GM15510 (cell line): ENCODE results near the gene FARS2.

ENCODE experiments used
- POLR2A ChIP-seq: IDR thresholded peaks from 3 replicates; pipeline ENCODE4 v1.6.1; 2011; ENCODE audit warnings: borderline replicate concordance; ENCODE audit not compliant: insufficient read length; ENCODE audit errors: extremely low read depth

FARS2 gene

DNA sequence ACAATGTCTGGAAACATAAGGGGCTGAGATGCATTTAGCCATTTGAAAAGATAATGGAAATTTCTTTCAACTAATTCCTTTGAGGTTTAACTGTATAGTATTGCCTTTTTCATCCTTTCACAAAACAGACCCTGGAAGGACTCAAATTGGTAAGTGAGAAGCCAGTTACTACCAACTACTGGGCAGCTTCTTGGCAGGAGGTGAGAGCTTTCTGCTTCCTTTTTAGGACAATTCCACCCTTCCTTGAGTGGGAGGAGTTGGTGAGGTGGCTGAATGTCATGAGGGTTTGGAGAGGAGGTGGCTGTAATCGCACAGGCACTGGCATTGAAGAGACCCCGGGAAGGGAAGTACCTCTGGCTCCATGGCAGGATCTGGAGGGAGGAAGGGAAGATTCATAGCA lies 404.4 kb downstream of the FARS2 start:
- no peak for TF ChIP-seq POLR2A

- TF ChIP-seq POLR2A, result no peak
Measured at GRCh38 chr6:5666695-5667094, 405.4 kb downstream of the FARS2 start.

GRCh38 chr6:5667737-5668136 lies 406.4 kb downstream of the FARS2 start:
- no peak for TF ChIP-seq POLR2A

- no peak for TF ChIP-seq POLR2A
Measured at GRCh38 chr6:5670381-5670780, 409.1 kb downstream of the FARS2 start.

DNA sequence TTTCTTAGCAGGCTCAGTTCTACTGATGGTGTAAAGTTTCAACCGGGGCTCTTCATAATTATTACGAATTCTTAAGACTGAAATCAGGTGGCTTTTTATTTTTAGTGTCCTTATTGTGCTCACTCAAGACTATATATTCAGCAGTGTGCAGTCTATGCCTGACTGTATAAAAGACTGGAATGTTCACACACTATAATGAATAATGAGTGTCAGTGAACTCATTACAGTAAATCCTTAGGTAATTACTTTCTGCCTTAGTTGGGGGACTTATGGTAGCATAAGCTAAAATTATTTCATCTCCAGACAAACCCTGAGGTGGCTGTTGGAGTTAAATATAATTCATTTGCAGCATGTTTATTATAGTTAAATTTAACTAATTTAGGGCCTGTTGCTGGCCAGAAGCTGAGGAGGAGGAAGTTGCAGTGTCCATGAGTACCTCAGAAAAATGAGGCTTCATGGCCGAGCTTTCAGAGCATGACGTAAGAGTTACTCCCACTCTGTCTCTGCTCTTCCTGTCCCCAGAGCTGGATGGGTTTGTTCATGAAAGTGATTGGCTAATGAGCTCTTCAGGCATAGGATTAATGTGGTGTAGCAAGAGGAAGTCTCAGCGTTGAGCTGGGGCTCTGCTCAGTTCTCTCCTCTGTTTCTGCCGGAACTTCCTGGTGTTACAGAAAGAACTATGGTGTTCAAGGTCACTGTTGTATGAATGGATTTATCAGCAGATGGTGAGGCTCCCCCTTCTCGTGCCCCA lies 409.7 kb downstream of the FARS2 start:
- no peak for TF ChIP-seq POLR2A

DNA sequence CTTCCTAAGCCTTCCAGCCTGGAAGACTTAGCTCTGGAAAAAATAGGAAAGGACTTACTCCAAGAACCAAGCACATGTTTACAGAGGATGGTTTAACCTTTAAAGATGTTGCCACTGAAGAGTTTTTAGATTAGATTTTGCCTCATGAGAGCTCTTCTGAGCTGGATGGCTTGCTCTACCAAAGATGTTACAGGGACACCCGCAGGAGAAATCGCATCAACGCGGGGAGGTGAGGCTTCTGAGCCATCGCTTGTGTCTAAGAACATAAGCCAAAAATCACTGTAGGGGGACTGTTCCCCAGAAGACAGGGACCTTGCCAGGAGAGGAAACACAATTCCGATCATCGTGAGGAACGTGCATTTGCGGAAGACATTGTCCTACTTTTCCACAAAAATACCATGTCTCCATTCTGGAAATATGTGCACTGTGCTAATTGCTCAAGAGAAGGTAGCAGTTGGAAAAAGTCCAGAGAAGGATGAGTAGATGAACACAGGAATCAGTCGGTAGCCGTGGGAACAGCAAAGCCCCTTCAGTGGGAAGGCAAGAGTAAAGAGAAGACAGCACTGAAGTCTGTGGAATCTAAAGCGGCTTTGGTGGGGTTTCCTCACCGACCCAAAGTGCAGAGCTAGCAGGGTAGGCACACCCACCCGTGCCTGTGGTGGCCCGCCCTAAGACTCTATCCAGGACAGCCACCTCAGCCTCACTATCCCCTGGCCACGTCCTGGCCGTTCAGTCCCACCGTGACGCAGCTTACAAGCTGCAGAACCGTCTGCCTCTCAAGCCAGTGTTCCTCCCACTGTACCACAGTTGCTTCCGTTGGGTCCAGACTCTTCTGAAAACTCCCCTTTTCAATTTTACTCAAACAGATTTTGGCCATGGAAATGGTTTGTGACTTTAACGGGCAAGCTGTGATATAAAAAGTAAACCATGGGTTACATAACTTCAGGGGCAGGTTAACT lies 410.6 kb downstream of the FARS2 start:
- TF ChIP-seq POLR2A, result no peak

- no peak for TF ChIP-seq POLR2A
Measured at GRCh38 chr6:5672581-5673011, 411.3 kb downstream of the FARS2 start.

GRCh38 chr6:5673019-5673790 lies 411.9 kb downstream of the FARS2 start:
- TF ChIP-seq POLR2A, result no peak

GRCh38 chr6:5674141-5674540 lies 412.8 kb downstream of the FARS2 start:
- no peak for TF ChIP-seq POLR2A

GRCh38 chr6:5674721-5675120 lies 413.4 kb downstream of the FARS2 start:
- no peak for TF ChIP-seq POLR2A

DNA sequence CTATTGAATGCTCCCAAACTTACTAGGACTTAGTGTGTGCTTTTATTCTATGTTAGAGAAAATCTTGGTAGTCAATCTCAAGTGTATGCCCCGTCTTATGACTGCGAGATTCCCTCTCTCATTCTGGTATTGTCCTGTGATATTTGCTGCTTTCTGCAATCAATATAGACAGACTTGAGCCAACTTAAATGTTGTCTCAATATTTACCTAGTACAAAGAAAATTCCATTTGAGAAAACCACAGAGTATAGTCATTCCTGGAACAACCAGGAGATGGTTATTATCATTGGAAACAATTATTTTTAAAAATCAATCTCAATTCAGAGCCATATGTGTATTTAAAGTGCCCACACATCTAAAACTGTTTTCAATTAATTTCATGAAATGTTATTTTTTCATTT lies 415.4 kb downstream of the FARS2 start:
- TF ChIP-seq POLR2A, result no peak

GRCh38 chr6:5677219-5678000 lies 416.1 kb downstream of the FARS2 start:
- TF ChIP-seq POLR2A, result no peak

- TF ChIP-seq POLR2A, result no peak
Measured at GRCh38 chr6:5679270-5679669, 418.0 kb downstream of the FARS2 start.

DNA sequence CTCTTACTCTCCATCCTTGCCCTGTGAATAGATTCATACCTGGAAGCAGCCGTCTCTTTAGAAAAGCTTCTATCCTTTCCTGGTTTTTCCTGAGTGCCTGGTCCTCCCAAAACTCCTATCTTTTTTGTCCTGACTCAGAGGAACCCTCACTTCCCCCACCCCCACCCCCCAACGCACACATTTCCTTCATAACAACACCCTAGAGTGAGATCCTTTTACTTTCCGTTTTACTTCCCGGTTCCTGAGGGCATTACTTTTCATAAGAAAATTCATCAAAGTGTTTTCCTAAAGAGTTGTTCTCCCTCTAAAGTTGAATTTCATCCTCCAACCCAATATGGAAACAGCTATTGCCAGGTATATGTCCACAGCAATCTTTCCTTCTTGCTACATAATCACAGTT lies 418.4 kb downstream of the FARS2 start:
- TF ChIP-seq POLR2A, result no peak
